Loucy (cell line): Measurements from ENCODE around the gene HIVEP1.

Source experiments
- EZH2phosphoT487 ChIP-seq: fragments of 200-600 bp; IDR thresholded peaks from 2 replicates; pipeline ENCODE4 v1.6.1; 2018; ENCODE audit warnings: antibody characterized with exemption, mild to moderate bottlenecking, moderate library complexity, borderline replicate concordance
- TF ChIP-seq, protein P1 (sequence below): fragments of 200-600 bp; sonication (generic); conservative IDR thresholded peaks from 2 replicates; pipeline ENCODE4 v1.5.1; 2014; ENCODE audit warnings: mild to moderate bottlenecking, antibody characterized with exemption, low read length

DNA sequence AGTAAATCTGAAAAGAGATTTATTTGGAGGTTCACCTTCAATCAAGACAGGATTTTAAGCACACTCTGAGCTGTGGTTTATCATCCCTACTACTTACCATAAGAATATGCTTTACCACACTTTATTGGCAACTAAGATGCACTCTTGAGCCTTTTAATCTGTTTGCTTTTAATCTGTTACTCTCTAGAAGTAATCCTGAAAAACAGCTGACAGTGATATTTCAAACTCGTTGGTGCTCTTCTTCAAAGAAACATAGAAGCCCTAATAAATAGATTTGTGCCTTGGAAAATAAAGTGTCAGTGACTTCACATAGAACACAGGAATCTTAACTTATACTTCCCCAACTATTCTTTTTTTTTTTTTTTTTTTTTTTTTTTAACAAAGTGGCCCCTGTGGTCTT lies 102.9 kb downstream of the HIVEP1 start:
- TF ChIP-seq, protein P1, sequence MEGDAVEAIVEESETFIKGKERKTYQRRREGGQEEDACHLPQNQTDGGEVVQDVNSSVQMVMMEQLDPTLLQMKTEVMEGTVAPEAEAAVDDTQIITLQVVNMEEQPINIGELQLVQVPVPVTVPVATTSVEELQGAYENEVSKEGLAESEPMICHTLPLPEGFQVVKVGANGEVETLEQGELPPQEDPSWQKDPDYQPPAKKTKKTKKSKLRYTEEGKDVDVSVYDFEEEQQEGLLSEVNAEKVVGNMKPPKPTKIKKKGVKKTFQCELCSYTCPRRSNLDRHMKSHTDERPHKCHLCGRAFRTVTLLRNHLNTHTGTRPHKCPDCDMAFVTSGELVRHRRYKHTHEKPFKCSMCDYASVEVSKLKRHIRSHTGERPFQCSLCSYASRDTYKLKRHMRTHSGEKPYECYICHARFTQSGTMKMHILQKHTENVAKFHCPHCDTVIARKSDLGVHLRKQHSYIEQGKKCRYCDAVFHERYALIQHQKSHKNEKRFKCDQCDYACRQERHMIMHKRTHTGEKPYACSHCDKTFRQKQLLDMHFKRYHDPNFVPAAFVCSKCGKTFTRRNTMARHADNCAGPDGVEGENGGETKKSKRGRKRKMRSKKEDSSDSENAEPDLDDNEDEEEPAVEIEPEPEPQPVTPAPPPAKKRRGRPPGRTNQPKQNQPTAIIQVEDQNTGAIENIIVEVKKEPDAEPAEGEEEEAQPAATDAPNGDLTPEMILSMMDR = no peak
- TF ChIP-seq EZH2phosphoT487 = no peak
